Smooth muscle cell (in vitro differentiated cells): ENCODE data around the gene MAN1A1. TPM values are rescaled to one million over a fixed set of nuclear protein-coding genes. Genes with fewer than 3 reads are reported as not detected.

Experiments
- DNase-seq: peaks from one replicate; lab custom pipeline; 2025; ENCODE audit not compliant: unreplicated experiment; lab: John Stamatoyannopoulos, UW
- H2AFZ ChIP-seq: fragments of 200-600 bp; sonication (generic); 2 replicates; pipeline ENCODE4 v1.6.0; 2016; ENCODE audit warnings: antibody characterized with exemption, low read depth, mild to moderate bottlenecking
- H3F3A ChIP-seq: fragments of 200-600 bp; sonication (generic); 2 replicates; pipeline ENCODE4 v1.6.0; 2017; ENCODE audit warnings: antibody characterized with exemption, low read depth
- H3K27ac ChIP-seq: fragments of 200-600 bp; sonication (generic); 2 replicates; pipeline ENCODE4 v1.5.1; 2016; ENCODE audit warnings: low read depth, mild to moderate bottlenecking
- H3K27me3 ChIP-seq: fragments of 200-600 bp; sonication (generic); 2 replicates; pipeline ENCODE4 v1.6.1; 2016; ENCODE audit warnings: low read depth, mild to moderate bottlenecking
- H3K36me3 ChIP-seq: fragments of 200-600 bp; sonication (generic); 2 replicates; pipeline ENCODE4 v1.5.1; 2016; ENCODE audit warnings: low read depth
- H3K4me1 ChIP-seq: fragments of 200-600 bp; sonication (generic); 2 replicates; pipeline ENCODE4 v1.5.1; 2016; ENCODE audit warnings: low read depth
- H3K4me2 ChIP-seq: fragments of 200-600 bp; sonication (generic); 2 replicates; pipeline ENCODE4 v1.6.0; 2016; ENCODE audit warnings: mild to moderate bottlenecking
- H3K4me3 ChIP-seq: fragments of 200-600 bp; sonication (generic); 2 replicates; pipeline ENCODE4 v1.5.1; 2016; ENCODE audit warnings: mild to moderate bottlenecking
- H3K79me2 ChIP-seq: fragments of 200-600 bp; sonication (generic); 2 replicates; pipeline ENCODE4 v1.6.0; 2016; ENCODE audit warnings: low read depth, mild to moderate bottlenecking
- H3K9ac ChIP-seq: fragments of 200-600 bp; sonication (generic); 2 replicates; pipeline ENCODE4 v1.6.0; 2016; ENCODE audit warnings: low read depth
- H3K9me3 ChIP-seq: fragments of 200-600 bp; sonication (generic); replicated peaks from 2 replicates; pipeline ENCODE4 v1.5.1; 2016; ENCODE audit warnings: low read depth
- H4K20me1 ChIP-seq: fragments of 200-600 bp; sonication (generic); 2 replicates; pipeline ENCODE4 v1.6.0; 2016; ENCODE audit warnings: low read depth
- CTCF ChIP-seq: fragments of 200-600 bp; sonication (generic); IDR thresholded peaks from 2 replicates; pipeline ENCODE4 v1.5.1; 2017; ENCODE audit warnings: borderline replicate concordance, mild to moderate bottlenecking, antibody characterized with exemption; ENCODE audit not compliant: insufficient read depth, poor library complexity, severe bottlenecking
- WGBS: methylation state at CpG from one replicate; pipeline ENCODE4 v1.1.7; 2016; ENCODE audit warnings: low lambda C conversion rate; 5-methylcytosine and 5-hydroxymethylcytosine counted together
- polyA plus RNA-seq: library from polyadenylated mRNA; unstranded; fragments of >200 nt; fragmentation: Nextera tagmentation; extraction: Ambion mirVana; gene quantifications from 2 replicates; pipeline ENCODE4 v1.2.1, GENCODE V29; 2016
- small RNA-seq: library from RNA; depleted of rRNA; stranded (forward); fragments of <200 nt; gene quantifications from one replicate; pipeline ENCODE3, GENCODE V24; 2014
- total RNA-seq: library from RNA; depleted of rRNA; stranded (reverse); fragments of >200 nt; gene quantifications from 2 replicates; pipeline ENCODE4 v1.2.3, GENCODE V29; 2014

MAN1A1 gene
- total and polyA plus RNA-seq, 2 experiments from 2014 or later = 57.1 to 127 TPM

GRCh38 chr6:119127627-119128026 lies 221.9 kb downstream of the MAN1A1 start:
- DNase-seq = no peak
- WGBS = 85% methylated on average over 1 of the region's 1 CpG
- H3K79me2 ChIP-seq = no peaks in the 10 kb centered on the region
- H3K4me2 ChIP-seq = no peak overlapping the region
- H4K20me1 ChIP-seq = no peaks in the 10 kb centered on the region
- no peaks in the 10 kb centered on the region for H3K9me3 ChIP-seq
- H3F3A ChIP-seq = peaks cover 7% of the 10 kb centered on the region
- H3K9ac ChIP-seq = no peak overlapping the region
- no peak for TF ChIP-seq CTCF
- H3K27ac ChIP-seq = no peak overlapping the region
- H3K4me3 ChIP-seq = no peak overlapping the region
- H3K27me3 ChIP-seq = no peaks in the 10 kb centered on the region
- H2AFZ ChIP-seq = no peak overlapping the region
- no peaks in the 10 kb centered on the region for H3K36me3 ChIP-seq
- H3K4me1 ChIP-seq = peaks cover 15% of the 10 kb centered on the region

Small RNA genes lying within 50 kb of the gene (small RNA-seq; reads per million reads assigned to genes)
- gene AL022722.2 (not detected), gene RNU6-194P (not detected)
